HG02852 (cell line): ENCODE results near the gene SDF2.
"Not testable (repeated sequence)": the region's sequence is repeated elsewhere in the genome, so short reads cannot be mapped to it uniquely, and the experiment has no call there.

Experiments used
- ATAC-seq: cut with Tn5 transposase; IDR thresholded peaks from one replicate; pipeline ENCODE4 v1.9.1; 2021; ENCODE audit warnings: mild to moderate bottlenecking, moderate library complexity; ENCODE audit not compliant: unreplicated experiment

The SDF2 gene

DNA sequence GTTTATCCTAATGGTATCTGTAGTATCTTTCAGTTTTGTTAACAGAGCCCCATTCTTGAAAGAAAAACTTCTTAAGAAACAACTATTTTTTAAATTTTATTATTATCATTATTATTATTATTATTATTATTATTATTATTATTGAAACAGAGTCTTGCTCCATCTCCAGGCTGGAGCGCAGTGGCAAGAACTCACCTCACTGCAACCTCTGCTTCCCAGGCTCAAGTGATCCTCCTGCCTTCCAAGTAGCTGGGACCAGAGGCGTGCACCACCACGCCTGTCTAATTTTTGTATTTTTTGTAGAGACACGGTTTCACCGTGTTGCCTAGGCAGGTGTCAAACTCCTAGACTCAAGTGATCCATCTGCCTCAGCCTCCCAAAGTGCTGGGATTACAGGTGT is 23.7 kb upstream of the SDF2 start:
- ATAC-seq, result no peak

- no peak for ATAC-seq
These were observed 23.3 kb upstream of the SDF2 start for GRCh38 chr17:28684963-28685362.

DNA sequence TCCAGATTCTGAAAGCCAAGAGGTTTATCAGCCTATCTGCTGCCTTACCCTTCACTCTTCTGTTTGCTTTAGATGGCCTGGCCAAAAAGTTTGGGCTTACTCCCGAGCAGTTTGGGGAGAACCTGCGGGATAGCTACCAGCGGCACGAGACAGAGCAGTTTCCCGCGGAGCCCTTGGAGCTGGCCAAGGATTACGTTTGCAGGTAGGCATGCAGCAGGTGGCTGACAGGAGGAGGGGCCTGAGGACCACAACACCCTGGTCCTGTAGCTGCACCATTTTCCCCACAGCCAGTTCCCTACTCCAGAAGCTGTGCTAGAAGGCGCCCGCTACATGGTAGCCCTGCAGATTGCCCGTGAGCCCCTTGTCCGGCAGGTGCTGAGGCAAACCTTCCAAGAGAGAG is 20.9 kb upstream of the SDF2 start:
- ATAC-seq, result no peak

DNA sequence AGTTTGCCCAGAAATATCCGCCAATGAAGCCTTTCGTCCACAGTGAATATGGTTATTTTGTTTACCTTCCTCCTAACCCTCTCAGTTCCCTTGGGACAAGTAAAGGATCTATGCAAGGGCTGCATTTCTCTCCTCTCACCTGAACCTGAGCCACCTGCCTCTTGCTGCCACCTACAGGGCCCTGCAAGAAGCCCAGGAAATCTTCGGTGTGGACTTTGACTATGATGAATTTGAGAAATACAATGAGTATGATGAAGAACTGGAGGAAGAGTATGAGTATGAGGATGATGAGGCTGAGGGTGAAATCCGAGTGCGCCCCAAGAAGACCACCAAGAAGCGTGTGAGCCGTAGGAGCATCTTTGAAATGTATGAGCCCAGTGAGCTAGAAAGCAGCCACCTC is 14.3 kb upstream of the SDF2 start:
- ATAC-seq, result no peak

DNA sequence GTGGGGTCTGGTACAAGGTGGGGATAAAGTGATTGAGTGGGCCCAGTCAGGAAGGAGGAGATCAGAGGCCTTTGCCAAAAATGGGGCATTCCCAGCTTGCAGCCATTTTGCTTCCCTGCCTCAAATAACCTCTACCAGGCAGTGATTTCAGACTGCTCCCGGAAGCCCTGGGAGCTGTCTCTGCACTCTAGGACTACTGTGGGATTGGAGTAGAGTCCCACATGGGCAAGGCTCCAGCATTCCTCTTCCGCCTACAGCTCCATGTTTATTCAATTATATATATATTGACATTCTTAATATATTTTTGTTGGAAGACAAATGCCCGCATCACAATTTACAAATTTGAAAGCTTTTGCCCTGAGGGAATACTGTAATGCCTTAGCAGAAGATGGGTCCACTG is 13.8 kb upstream of the SDF2 start:
- no peak for ATAC-seq

DNA sequence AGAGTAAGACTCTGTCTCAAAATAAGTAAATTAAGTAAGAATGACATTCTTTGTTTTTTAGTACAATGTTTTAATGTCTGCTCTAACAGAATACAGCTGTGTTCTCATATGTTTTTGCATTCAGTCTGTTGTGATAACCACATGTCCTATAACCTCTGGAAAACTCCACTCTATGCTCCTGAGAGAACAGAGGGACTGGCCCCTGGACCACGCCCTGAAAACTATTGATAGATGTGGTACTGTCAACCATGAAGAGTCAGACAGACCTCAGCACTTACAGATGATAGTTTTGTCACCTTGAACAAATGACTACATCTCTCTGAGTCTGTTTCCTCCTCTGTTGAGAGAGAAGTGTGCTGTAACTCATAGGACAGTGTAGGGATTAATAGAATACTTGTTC is 8.2 kb upstream of the SDF2 start:
- no peak for ATAC-seq

DNA sequence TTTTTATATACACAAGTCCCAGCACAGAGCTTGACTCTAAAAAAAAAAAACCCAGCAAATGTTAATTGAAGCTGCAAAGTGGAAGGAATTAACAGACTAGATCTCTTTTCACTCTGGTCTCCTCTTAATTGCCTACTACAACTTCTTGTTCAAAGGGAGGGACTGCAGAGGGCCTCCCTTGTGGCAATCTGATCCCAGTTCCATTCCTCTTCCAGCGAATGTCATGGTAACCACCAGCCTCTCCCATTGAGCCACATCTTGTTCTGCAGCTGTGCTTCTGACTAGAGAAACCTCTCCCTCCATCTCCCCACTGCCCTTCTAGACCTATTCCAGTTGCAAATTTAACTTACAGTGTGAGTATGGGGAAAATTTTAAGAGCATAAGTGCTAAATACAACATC is 6.2 kb upstream of the SDF2 start:
- ATAC-seq, result no peak

DNA sequence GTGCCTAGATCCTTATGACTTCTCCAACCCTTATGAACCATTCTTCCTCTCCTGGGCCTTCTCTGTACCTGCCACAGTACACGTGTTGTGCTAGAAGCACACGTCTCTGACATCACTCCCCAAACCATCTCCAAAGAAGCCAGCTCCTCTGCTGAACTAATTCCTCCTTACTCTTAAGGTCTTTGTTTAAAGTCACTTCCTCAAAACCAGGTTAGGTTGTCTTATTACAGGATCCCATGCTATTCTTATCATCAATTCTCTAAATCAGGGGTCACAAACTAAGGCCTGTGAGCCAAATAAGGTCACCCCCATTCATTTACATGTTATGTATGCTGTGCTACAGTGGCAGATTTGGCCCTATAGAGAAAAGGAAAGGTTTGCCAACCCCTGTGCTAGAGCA is 4.3 kb upstream of the SDF2 start:
- ATAC-seq, result no peak

DNA sequence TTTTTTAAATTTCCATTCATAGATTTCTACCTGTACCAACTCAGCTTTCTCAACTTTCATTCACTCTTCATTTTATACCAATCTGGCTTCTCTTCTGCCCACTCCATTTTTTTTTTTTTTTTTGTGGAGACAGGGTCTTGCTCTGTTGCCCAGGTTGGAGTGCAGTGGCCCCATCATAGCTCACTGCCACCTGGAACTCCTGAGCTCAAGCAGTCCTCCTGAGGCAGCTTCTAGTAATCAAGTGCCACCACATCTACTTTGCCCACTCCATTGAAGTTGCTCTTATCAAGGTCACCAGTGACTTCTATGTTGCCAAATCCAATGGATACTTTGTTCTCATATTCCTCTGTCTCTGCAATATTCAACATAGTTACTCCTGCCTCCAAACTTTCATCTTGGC is 2.0 kb upstream of the SDF2 start:
- no peak for ATAC-seq

DNA sequence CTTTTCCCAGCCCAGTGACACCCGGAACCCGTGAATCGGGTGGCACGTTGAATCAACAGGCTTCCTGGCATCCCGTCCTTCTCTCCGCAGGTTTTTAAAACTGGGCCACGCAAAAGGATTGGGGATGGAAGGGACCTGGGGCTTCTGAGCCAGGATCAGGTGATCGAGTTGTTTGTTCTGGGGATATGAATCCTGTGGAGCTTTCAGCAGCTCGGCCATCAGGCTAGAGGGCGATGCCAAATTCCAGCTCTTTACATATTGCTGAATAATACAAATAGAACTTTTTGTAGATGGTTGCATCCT is 772 bp upstream of the SDF2 start:
- no peak for ATAC-seq

- ATAC-seq, result not testable (repeated sequence)
These were observed 2.2 kb downstream of the SDF2 start for GRCh38 chr17:28659497-28659881.

DNA sequence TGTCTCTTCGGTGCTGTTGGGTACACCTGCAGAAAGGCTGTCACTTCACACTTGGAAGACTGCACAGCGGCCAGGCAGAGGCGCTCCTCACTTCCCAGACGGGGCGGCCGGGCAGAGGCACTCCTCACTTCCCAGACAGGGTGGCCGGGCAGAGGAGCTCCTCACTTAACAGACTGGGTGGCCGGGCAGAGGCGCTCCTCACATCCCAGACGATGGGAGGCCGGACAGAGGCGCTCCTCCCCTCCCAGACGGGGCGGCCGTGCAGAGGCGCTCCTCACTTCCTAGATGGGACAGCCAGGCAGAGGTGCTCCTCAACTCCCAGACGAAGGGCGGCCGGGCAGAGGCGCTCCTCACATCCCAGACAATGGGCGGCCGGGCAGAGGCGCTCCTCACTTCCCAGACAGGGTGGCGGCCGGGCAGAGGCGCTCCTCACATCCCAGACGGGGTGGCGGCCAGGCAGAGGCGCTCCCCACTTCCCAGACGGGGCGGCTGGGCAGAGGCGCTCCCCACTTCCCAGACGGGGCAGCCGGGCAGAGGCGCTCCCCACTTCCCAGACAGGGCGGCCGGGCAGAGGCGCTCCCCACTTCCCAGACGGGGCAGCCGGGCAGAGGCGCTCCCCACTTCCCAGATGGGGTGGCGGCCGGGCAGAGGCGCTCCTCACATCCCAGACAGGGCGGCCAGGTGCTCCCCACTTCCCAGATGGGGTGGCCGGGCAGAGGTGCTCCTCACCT is 2.8 kb downstream of the SDF2 start:
- ATAC-seq, result not testable (repeated sequence)

GRCh38 chr17:28658342-28658741 is 3.4 kb downstream of the SDF2 start:
- not testable (repeated sequence) for ATAC-seq

GRCh38 chr17:28657756-28658155 is 4.0 kb downstream of the SDF2 start:
- no peak for ATAC-seq

DNA sequence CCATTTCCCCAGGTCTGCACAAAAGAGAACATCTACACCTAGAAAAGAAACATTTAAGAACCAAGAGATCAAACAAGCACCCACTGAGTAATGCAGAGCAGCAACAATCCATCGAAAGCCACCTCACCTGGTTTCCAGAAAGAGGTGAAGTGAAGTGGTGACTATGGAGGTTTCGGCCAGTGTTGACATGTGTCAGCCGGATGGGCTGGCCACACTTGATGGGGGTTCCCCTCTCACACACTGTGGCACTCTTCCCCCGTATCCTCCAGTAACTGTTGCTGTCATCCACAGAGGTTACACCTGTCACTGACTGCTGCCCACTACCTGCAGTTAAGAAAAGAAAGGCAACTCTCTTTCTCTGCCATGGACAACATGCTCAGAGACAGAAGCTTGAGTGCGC is 6.5 kb downstream of the SDF2 start:
- ATAC-seq, result no peak

DNA sequence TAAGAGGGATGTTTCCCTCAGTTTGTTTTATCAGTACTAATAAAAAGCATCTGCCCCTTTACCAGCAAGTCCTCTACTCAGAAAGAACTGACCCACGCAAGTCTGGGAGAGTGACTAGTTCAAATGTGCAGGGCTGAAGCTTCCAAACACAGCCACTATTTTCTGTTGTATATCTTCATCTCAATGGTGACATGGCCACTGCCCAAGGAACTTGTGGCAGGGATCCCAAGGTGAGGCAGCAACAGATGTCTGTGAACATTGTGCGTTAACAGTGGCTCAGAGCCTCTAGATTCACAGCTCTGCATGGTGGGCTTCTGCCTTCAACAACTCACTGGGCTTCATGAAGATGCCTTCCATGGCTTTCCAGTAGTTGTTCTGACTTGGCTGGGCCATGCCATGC is 13.0 kb downstream of the SDF2 start:
- ATAC-seq, result no peak

DNA sequence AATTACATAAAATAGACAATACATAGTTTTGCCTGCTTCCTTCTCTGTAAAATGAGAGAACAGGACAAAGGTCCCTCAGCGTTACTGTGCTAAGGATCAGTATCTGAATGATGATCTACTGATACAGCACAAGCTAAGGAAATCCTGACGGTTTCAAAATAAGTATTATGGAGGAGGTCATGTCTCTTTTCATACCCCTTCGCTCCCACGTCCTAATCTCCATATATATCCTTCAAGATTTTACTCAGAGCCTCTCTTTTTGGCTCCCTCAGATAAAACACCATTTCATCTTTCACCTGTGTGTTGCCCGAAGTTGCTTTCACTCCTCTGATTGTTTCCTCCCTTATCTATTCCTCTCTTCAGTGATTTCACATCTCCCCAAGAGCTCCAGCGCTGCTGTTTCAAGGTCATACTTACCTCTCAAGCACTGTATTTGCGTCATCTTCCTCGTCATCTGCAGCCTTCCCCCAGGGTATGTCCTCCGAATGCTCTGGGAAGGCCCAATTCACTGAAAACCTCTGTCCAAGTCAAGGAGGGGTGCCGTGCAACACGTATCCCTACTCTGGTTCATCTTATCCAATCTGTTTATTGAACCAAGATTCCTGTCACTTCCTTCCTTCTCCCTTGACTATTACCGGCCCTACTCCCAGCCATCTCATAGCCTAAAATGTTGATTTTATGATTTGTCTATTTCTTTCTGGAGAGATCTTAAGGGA is 15.5 kb downstream of the SDF2 start:
- no peak for ATAC-seq

DNA sequence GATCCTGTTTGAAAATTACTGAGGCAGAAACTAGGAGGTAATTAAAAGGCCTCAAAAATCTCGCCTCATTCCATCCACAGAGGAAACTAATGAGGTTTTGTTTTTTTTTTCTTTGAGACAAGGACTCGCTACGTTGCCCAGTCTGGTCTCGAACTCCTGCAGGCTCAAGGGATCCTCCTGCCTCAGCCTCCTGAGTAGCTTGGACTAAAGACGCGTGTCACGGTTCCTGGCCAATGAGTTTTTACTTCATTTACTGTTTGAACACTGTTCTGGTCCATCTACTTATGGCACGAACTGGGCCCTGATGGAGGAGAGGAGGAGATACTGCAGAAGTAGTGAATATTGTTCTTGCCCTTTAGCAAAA is 16.1 kb downstream of the SDF2 start:
- ATAC-seq, result no peak

DNA sequence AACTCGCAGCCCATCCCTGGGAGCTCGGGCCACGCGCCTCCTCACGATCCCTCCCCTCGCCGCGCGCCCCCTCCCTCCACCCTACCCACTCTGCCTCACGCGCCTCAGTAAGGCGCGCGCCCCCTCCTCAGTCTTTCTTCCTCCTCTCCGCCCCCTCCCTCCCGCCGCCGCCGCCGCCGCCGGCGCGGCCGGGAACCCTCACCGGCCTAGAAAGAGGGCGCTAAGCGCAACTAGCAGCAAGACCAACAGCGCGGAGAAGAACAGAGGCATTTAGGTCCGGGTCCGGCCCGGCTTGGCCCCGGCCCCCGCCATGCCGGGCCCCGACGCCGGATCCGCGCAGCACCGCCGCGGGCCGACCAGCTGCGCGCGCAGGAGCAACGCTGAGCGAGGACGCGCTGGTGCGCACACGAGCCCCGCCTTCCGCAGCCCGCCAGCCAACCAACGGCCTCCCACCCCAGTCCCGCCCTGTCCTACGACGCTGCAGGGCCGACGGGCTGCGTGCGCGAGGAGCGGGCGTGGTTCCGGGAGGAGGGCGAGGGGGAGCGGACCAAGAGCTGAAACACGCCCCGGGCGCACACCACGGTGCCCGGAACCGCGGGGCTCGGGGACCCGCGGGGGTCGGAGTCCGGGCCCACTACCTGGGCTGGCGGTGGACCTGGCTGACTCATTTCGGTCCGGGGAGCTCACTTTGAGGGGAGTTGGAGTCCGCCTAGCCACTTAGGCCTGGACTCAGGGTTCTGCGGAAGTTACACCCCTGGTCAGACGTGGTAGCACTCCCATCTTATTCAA is 16.7 kb downstream of the SDF2 start, which contains the start of gene BLTP2:
TSS of gene BLTP2 (minus strand) at position 372 of the 789 bp plus-strand sequence. CDS start at position 270, 102 bp downstream.
- peak; percentile 87 for ATAC-seq

GRCh38 chr17:28643983-28644786 is 17.5 kb downstream of the SDF2 start:
- no peak for ATAC-seq

GRCh38 chr17:28641579-28641978 is 20.1 kb downstream of the SDF2 start:
- no peak for ATAC-seq
